NCI-H146 (cell line): Measurements from ENCODE around the gene CD34.

Source experiments
- DNase-seq: peaks from one replicate; lab custom pipeline; 2025; lab: John Stamatoyannopoulos, UW

Gene CD34

DNA sequence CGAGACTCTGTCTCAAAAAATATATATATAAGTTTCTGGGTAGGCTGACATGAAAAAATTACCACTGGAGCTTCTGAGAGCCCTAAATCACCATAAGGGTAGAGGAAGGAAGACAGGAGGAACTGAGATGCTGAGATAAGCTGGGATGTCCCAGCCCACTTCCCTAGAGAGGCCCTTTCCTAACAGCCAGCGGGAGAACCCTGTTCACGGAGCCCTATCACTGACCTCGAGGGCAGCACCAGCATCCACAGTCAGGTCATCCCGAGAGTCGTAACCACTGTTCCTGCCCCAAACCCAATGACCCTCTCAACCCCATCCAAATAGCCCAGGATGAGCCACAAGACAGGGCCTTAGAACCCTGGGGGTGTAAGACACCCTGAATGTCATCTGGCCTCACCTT is 77.5 kb downstream of the CD34 start:
- no peak for DNase-seq

DNA sequence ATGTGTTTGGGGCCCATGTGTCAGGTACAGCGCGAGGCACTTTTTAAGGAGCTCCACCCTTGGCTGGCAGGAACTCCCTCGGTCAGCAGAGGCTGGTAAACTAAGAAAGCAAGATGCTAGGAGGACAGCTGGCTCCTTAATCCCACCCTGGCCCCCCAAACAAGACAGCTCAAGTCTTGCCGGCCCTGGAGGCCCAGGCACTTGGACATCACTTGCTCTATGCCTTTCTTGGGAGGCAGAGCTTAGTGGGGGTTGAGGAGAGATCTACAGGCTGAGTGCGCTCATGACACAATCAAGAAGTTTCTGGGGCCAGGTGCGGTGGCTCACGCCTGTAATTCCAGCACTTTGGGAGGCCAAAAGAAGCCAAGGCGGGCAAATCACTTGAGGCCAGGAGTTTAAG is 78.1 kb downstream of the CD34 start:
- no peak for DNase-seq

DNA sequence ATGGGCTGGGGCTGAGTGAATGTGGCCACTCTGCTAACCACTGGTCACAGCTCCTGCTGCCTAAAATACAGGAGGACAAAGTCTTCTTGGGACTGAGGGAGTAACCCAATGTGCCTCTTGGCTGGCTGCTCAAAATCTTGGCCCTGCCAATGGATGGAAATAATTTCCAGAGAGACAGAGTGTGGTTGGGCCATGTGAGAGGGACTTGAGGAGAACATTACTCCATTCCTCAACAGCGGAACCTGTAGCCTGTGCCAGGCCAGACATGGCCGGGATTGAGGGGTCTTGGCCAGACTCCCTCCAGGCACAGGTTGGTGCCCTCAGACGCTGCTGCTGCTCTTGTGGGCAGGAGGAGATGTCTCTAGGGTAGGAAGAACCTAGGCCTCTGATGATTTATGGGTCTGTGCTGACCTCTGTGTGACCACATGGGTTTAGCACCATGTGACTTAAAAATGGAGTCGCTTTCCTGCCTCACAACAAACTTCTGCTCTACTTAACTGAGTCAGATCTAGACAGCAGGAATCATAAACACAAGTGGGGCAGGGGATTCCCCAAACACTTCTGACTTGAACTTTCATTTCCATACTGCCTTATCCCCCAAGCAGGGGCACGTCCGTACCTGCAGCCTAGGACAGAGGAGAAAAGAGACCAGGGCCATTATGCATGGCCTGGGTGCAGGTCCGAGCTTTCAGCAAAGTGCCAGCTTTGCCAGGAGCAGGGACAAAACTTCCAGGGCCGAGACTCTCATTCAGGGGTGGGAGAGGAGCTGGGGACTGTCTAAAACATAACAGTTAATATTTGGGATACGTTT is 79.2 kb downstream of the CD34 start:
- DNase-seq = no peak
